Activated T-helper 2 cell treated with anti-CD3 and anti-CD28 coated beads, Interferon-gamma antibody, Interleukin-2, Interleukin-4, amounts not matched to agents 10 μg/mL and 5 μg/mL and 100 μg/mL, durations not matched to agents 14 hours and 24 hours and 36 hours (primary cell): ENCODE results near the gene FMN2. TPM values are rescaled to one million over a fixed set of nuclear protein-coding genes. Genes with fewer than 3 reads are reported as not detected.

ENCODE experiments used
- DNase-seq: peaks from one replicate; pipeline ENCODE4 v3.0.0; 2021; ENCODE audit warnings: low spot score
- H3K27ac Mint-ChIP-seq: one replicate; pipeline ENCODE4 v1.8.0; 2021; ENCODE audit warnings: mixed read lengths
- H3K27me3 Mint-ChIP-seq: one replicate; pipeline ENCODE4 v1.8.0; 2021; ENCODE audit warnings: low read depth, mixed read lengths
- H3K36me3 Mint-ChIP-seq: one replicate; pipeline ENCODE4 v1.8.0; 2021; ENCODE audit warnings: low read depth, mixed read lengths
- H3K4me1 Mint-ChIP-seq: one replicate; pipeline ENCODE4 v1.8.0; 2021; ENCODE audit warnings: low read depth, mixed read lengths
- H3K4me3 Mint-ChIP-seq: one replicate; pipeline ENCODE4 v1.8.0; 2021; ENCODE audit warnings: low read depth, mild to moderate bottlenecking, moderate library complexity, mixed read lengths
- H3K9me3 Mint-ChIP-seq: one replicate; pipeline ENCODE4 v1.8.0; 2021; ENCODE audit warnings: mixed read lengths
- intact Hi-C: fragments of 100-400 bp; cut with micrococcal nuclease; formaldehyde crosslinking; loops from one replicate; pipeline ENCODE4 v1.15.1; 2023
- total RNA-seq: library from RNA; stranded (reverse); gene quantifications from 2 replicates; pipeline ENCODE4 v1.2.3, GENCODE V29; 2022

FMN2 gene
- total RNA-seq, 1 donor from 2014 or later: not detected

- H3K27me3 Mint-ChIP-seq: no peaks in the 10 kb centered on the region
These were observed 144.0 kb downstream of the FMN2 start for GRCh38 chr1:240235521-240236288.

GRCh38 chr1:240237305-240237721 is 145.6 kb downstream of the FMN2 start:
- DNase-seq: no peak
- no peaks in the 10 kb centered on the region for H3K36me3 Mint-ChIP-seq
- H3K4me1 Mint-ChIP-seq: no peaks in the 10 kb centered on the region
- no peak overlapping the region for H3K27ac Mint-ChIP-seq
- no peaks in the 10 kb centered on the region for H3K27me3 Mint-ChIP-seq
- intact Hi-C loops: no loop called here
- no peak overlapping the region for H3K4me3 Mint-ChIP-seq
- H3K9me3 Mint-ChIP-seq: peaks cover 4% of the 10 kb centered on the region

More at GRCh38 chr1:240235521-240236288, 144.0 kb downstream of the FMN2 start:
- no peaks in the 10 kb centered on the region for H3K4me1 Mint-ChIP-seq
- intact Hi-C loops: no loop called here
- H3K27ac Mint-ChIP-seq: no peak overlapping the region
- no peak overlapping the region for H3K4me3 Mint-ChIP-seq
- no peaks in the 10 kb centered on the region for H3K9me3 Mint-ChIP-seq
- no peak for DNase-seq
- no peaks in the 10 kb centered on the region for H3K36me3 Mint-ChIP-seq

GRCh38 chr1:240239309-240239708 is 147.6 kb downstream of the FMN2 start:
- Mint-ChIP-seq H3K4me3 (no peak overlapping the region), H3K36me3 (no peaks in the 10 kb centered on the region), H3K27ac (no peak overlapping the region), H3K9me3 (peaks cover 5% of the 10 kb centered on the region), H3K4me1 (no peaks in the 10 kb centered on the region), H3K27me3 (no peaks in the 10 kb centered on the region)
- intact Hi-C loops: no loop called here
- no peak for DNase-seq

GRCh38 chr1:240241278-240241677 is 149.6 kb downstream of the FMN2 start:
- H3K27ac Mint-ChIP-seq: no peak overlapping the region
- H3K4me1 Mint-ChIP-seq: no peaks in the 10 kb centered on the region
- no peaks in the 10 kb centered on the region for H3K36me3 Mint-ChIP-seq
- no peak overlapping the region for H3K4me3 Mint-ChIP-seq
- H3K9me3 Mint-ChIP-seq: peaks cover 5% of the 10 kb centered on the region
- intact Hi-C loops: no loop called here
- DNase-seq: no peak
- no peaks in the 10 kb centered on the region for H3K27me3 Mint-ChIP-seq

GRCh38 chr1:240242601-240243144 is 151.0 kb downstream of the FMN2 start:
- no peaks in the 10 kb centered on the region for H3K36me3 Mint-ChIP-seq
- intact Hi-C loops: no loop called here
- peaks cover 5% of the 10 kb centered on the region for H3K9me3 Mint-ChIP-seq

GRCh38 chr1:240244968-240245628 is 153.4 kb downstream of the FMN2 start:
- H3K9me3 Mint-ChIP-seq: peaks cover 13% of the 10 kb centered on the region
- no peak overlapping the region for H3K27ac Mint-ChIP-seq
- no peak overlapping the region for H3K4me3 Mint-ChIP-seq

More at GRCh38 chr1:240242601-240243144, 151.0 kb downstream of the FMN2 start:
- no peak for DNase-seq
- Mint-ChIP-seq H3K4me1 (no peaks in the 10 kb centered on the region), H3K27me3 (no peaks in the 10 kb centered on the region), H3K4me3 (no peak overlapping the region), H3K27ac (no peak overlapping the region)

GRCh38 chr1:240245629-240246020 is 153.9 kb downstream of the FMN2 start:
- no peak for DNase-seq
- intact Hi-C loops: no loop called here
- no peaks in the 10 kb centered on the region for H3K36me3 Mint-ChIP-seq
- no peaks in the 10 kb centered on the region for H3K27me3 Mint-ChIP-seq
- no peak overlapping the region for H3K4me3 Mint-ChIP-seq
- H3K4me1 Mint-ChIP-seq: no peaks in the 10 kb centered on the region
- H3K27ac Mint-ChIP-seq: no peak overlapping the region
- H3K9me3 Mint-ChIP-seq: peaks cover 17% of the 10 kb centered on the region

More at GRCh38 chr1:240244968-240245628, 153.4 kb downstream of the FMN2 start:
- DNase-seq: no peak
- Mint-ChIP-seq H3K27me3 (no peaks in the 10 kb centered on the region), H3K4me1 (no peaks in the 10 kb centered on the region), H3K36me3 (no peaks in the 10 kb centered on the region)
- intact Hi-C loops: no loop called here

GRCh38 chr1:240247899-240248298 is 156.2 kb downstream of the FMN2 start:
- no peak for DNase-seq
- H3K4me3 Mint-ChIP-seq: no peak overlapping the region
- H3K9me3 Mint-ChIP-seq: peaks cover 19% of the 10 kb centered on the region
- intact Hi-C loops: no loop called here
- H3K27me3 Mint-ChIP-seq: no peaks in the 10 kb centered on the region
- H3K27ac Mint-ChIP-seq: no peak overlapping the region
- no peaks in the 10 kb centered on the region for H3K4me1 Mint-ChIP-seq
- H3K36me3 Mint-ChIP-seq: no peaks in the 10 kb centered on the region

GRCh38 chr1:240254006-240254405 is 162.3 kb downstream of the FMN2 start:
- H3K9me3 Mint-ChIP-seq: peaks cover 37% of the 10 kb centered on the region
- intact Hi-C loops: no loop called here
- no peaks in the 10 kb centered on the region for H3K36me3 Mint-ChIP-seq
- no peak overlapping the region for H3K27ac Mint-ChIP-seq
- no peaks in the 10 kb centered on the region for H3K27me3 Mint-ChIP-seq
- no peaks in the 10 kb centered on the region for H3K4me1 Mint-ChIP-seq
- DNase-seq: no peak
- no peak overlapping the region for H3K4me3 Mint-ChIP-seq

- no peak for DNase-seq
- H3K4me3 Mint-ChIP-seq: no peak overlapping the region
These were observed 163.2 kb downstream of the FMN2 start for GRCh38 chr1:240254778-240255291.

GRCh38 chr1:240255922-240256321 is 164.2 kb downstream of the FMN2 start:
- DNase-seq: no peak
- no peak overlapping the region for H3K4me3 Mint-ChIP-seq
- intact Hi-C loops: no loop called here

More at GRCh38 chr1:240254778-240255291, 163.2 kb downstream of the FMN2 start:
- H3K36me3 Mint-ChIP-seq: no peaks in the 10 kb centered on the region
- peaks cover 29% of the 10 kb centered on the region for H3K9me3 Mint-ChIP-seq
- H3K27ac Mint-ChIP-seq: no peak overlapping the region
- intact Hi-C loops: no loop called here
- no peaks in the 10 kb centered on the region for H3K4me1 Mint-ChIP-seq
- no peaks in the 10 kb centered on the region for H3K27me3 Mint-ChIP-seq

GRCh38 chr1:240256836-240257503 is 165.3 kb downstream of the FMN2 start:
- DNase-seq: no peak
- no peaks in the 10 kb centered on the region for H3K27me3 Mint-ChIP-seq
- H3K4me3 Mint-ChIP-seq: no peak overlapping the region
- no peak overlapping the region for H3K27ac Mint-ChIP-seq
- intact Hi-C loops: no loop called here
- H3K4me1 Mint-ChIP-seq: no peaks in the 10 kb centered on the region
- H3K36me3 Mint-ChIP-seq: no peaks in the 10 kb centered on the region
- H3K9me3 Mint-ChIP-seq: peaks cover 25% of the 10 kb centered on the region

More at GRCh38 chr1:240255922-240256321, 164.2 kb downstream of the FMN2 start:
- Mint-ChIP-seq H3K27ac (no peak overlapping the region), H3K9me3 (peaks cover 25% of the 10 kb centered on the region), H3K36me3 (no peaks in the 10 kb centered on the region), H3K27me3 (no peaks in the 10 kb centered on the region), H3K4me1 (no peaks in the 10 kb centered on the region)
